K562 (cell line): Measurements from ENCODE around the gene BTBD2.

ENCODE experiments used
- JUNB ChIP-seq: fragments of 450-650 bp; formaldehyde crosslinking; conservative IDR thresholded peaks from 2 replicates; pipeline ENCODE4 v1.4.0; 2020; ENCODE audit warnings: mild to moderate bottlenecking
- POLR2G ChIP-seq: fragments of 200-400 bp; formaldehyde crosslinking; IDR thresholded peaks from 2 replicates; pipeline ENCODE4 v1.6.1; 2017; ENCODE audit warnings: low read depth, mild to moderate bottlenecking, antibody characterized with exemption, low read length, moderate library complexity
- ZNF644 ChIP-seq: fragments of 200-800 bp; sonication (Bioruptor generic); IDR thresholded peaks from 2 replicates; pipeline ENCODE4 v1.6.1; 2016; ENCODE audit warnings: low read depth, missing genetic modification characterization, missing compliant biosample characterization

- TF ChIP-seq ZNF644 (tag) = no peak
- no peak for TF ChIP-seq JUNB
- no peak for TF ChIP-seq POLR2G
These were observed 36.5 kb downstream of the BTBD2 start for GRCh38 chr19:1979017-1979416.
